HepG2 (cell line): ENCODE data around the gene NOA1. TPM values are rescaled to one million over a fixed set of nuclear protein-coding genes. Genes with fewer than 3 reads are reported as not detected.
A peak's percentile ranks its signal among the peaks of the same experiment; 100 is the strongest.

Source experiments
- ELF1 ChIP-seq: sonication (generic); formaldehyde crosslinking; IDR thresholded peaks from 2 replicates; pipeline ENCODE4 v1.4.0; 2020; ENCODE audit warnings: missing genetic modification reagents
- GLI4 ChIP-seq: sonication (generic); formaldehyde crosslinking; IDR thresholded peaks from 2 replicates; pipeline ENCODE4 v1.5.1; 2020; ENCODE audit warnings: missing genetic modification reagents, mild to moderate bottlenecking, moderate library complexity, borderline replicate concordance
- HNRNPL ChIP-seq: fragments of 200-400 bp; formaldehyde crosslinking; IDR thresholded peaks from 2 replicates; pipeline ENCODE4 v1.6.1; 2017; ENCODE audit warnings: mild to moderate bottlenecking, low read depth, low read length
- KAT8 ChIP-seq: IDR thresholded peaks from 2 replicates; pipeline ENCODE4 v1.6.1; 2016; ENCODE audit warnings: missing genetic modification reagents, missing compliant biosample characterization
- MED13 ChIP-seq: sonication (generic); formaldehyde crosslinking; IDR thresholded peaks from 2 replicates; pipeline ENCODE4 v1.5.0; 2020; ENCODE audit warnings: missing genetic modification reagents
- MYC ChIP-seq: sonication (generic); formaldehyde crosslinking; IDR thresholded peaks from 2 replicates; pipeline ENCODE4 v1.9.0; 2021; ENCODE audit warnings: missing genetic modification reagents, borderline replicate concordance
- PRMT3 ChIP-seq: sonication (generic); formaldehyde crosslinking; IDR thresholded peaks from 2 replicates; pipeline ENCODE4 v1.8.1; 2022; ENCODE audit warnings: low read depth, mild to moderate bottlenecking, moderate library complexity, missing genetic modification reagents, borderline replicate concordance
- RELA ChIP-seq: sonication (generic); formaldehyde crosslinking; IDR thresholded peaks from 2 replicates; pipeline ENCODE4 v1.4.0; 2020; ENCODE audit warnings: missing genetic modification reagents
- SP1 ChIP-seq, 2 experiments: fragments of 450-650 bp in 1 of 2; sonication (generic) in 1 of 2; formaldehyde crosslinking in 1 of 2; IDR thresholded peaks; 2 replicates each; pipeline versions ENCODE4 v1.4.0 to v1.6.1; 2016 to 2020; ENCODE audit warnings: missing genetic modification reagents in 1 of 2
- SP4 ChIP-seq: sonication (generic); formaldehyde crosslinking; IDR thresholded peaks from 2 replicates; pipeline ENCODE4 v1.8.1; 2023; ENCODE audit warnings: mild to moderate bottlenecking, missing genetic modification reagents
- TAF1 ChIP-seq: sonication (generic); formaldehyde crosslinking; IDR thresholded peaks from 2 replicates; pipeline ENCODE4 v1.4.0; 2020; ENCODE audit warnings: missing genetic modification reagents
- TEAD2 ChIP-seq: sonication (generic); formaldehyde crosslinking; IDR thresholded peaks from 2 replicates; pipeline ENCODE4 v1.9.0; 2021; ENCODE audit warnings: missing genetic modification reagents
- ZBTB7A ChIP-seq: sonication (generic); formaldehyde crosslinking; IDR thresholded peaks from 2 replicates; pipeline ENCODE4 v1.8.0; 2022; ENCODE audit warnings: mild to moderate bottlenecking, missing genetic modification reagents
- ZFP36 ChIP-seq: fragments of 150-350 bp; IDR thresholded peaks from 2 replicates; pipeline ENCODE4 v1.6.1; 2018; ENCODE audit warnings: borderline replicate concordance, low read length, low read depth; ENCODE audit not compliant: partially characterized antibody
- ZMAT3 ChIP-seq: sonication (generic); formaldehyde crosslinking; conservative IDR thresholded peaks from 2 replicates; pipeline ENCODE4 v1.7.0; 2021; ENCODE audit warnings: missing genetic modification reagents
- ZMYM3 ChIP-seq: sonication (generic); formaldehyde crosslinking; IDR thresholded peaks from 2 replicates; pipeline ENCODE4 v1.5.1; 2020; ENCODE audit warnings: mild to moderate bottlenecking, missing genetic modification reagents
- ZNF136 ChIP-seq: sonication (generic); formaldehyde crosslinking; IDR thresholded peaks from 2 replicates; pipeline ENCODE4 v1.8.1; 2022; ENCODE audit warnings: low read depth, mild to moderate bottlenecking, moderate library complexity, missing genetic modification reagents
- ZNF235 ChIP-seq: sonication (generic); formaldehyde crosslinking; IDR thresholded peaks from 2 replicates; pipeline ENCODE4 v1.8.1; 2023; ENCODE audit warnings: mild to moderate bottlenecking, missing genetic modification reagents, borderline replicate concordance
- ZNF256 ChIP-seq: sonication (generic); formaldehyde crosslinking; conservative IDR thresholded peaks from 2 replicates; pipeline ENCODE4 v1.4.0; 2020; ENCODE audit warnings: missing genetic modification reagents
- ZNF768 ChIP-seq: sonication (generic); formaldehyde crosslinking; IDR thresholded peaks from 2 replicates; pipeline ENCODE4 v1.4.0; 2020; ENCODE audit warnings: missing genetic modification reagents
- ZNF879 ChIP-seq: sonication (generic); formaldehyde crosslinking; IDR thresholded peaks from 2 replicates; pipeline ENCODE4 v1.8.1; 2023; ENCODE audit warnings: missing genetic modification reagents
- polyA plus RNA-seq, 8 experiments: library from polyadenylated mRNA; depleted of rRNA in 3 of 8; stranded (reverse) in 7 of 8; unstranded in 1 of 8; fragments of >200 nt; fragmentation: Illumina TruSeq in 4 of 8; extraction: Trizol in 4 of 8; gene quantifications; 2 replicates each; pipeline versions ENCODE4 v1.2.1 to v1.2.3, GENCODE V29; 2011 to 2016; ENCODE audit warnings: low read depth in 4 of 8, missing spikeins in 1 of 8, mixed read lengths in 1 of 8; ENCODE audit not compliant: insufficient read depth in 1 of 8
- total RNA-seq, 5 experiments: library from RNA; depleted of rRNA; stranded (reverse); fragments of >200 nt; fragmentation: Illumina TruSeq; extraction: Trizol; gene quantifications; 2 replicates each; pipeline ENCODE4 v1.2.3, GENCODE V29; 2016; ENCODE audit warnings: low read depth in 1 of 5
- TF ChIP-seq, protein P1 (sequence below): sonication (generic); formaldehyde crosslinking; IDR thresholded peaks from 2 replicates; pipeline ENCODE4 v1.8.1; 2023; ENCODE audit warnings: mild to moderate bottlenecking, missing genetic modification reagents
- TF ChIP-seq, protein P2 (sequence below): sonication (generic); formaldehyde crosslinking; IDR thresholded peaks from 2 replicates; pipeline ENCODE4 v1.4.0; 2020; ENCODE audit warnings: missing genetic modification reagents, borderline replicate concordance
- TF ChIP-seq, protein P3 (sequence below): sonication (generic); formaldehyde crosslinking; IDR thresholded peaks from 2 replicates; pipeline ENCODE4 v1.5.1; 2020; ENCODE audit warnings: mild to moderate bottlenecking, missing genetic modification reagents, moderate library complexity

The NOA1 gene
- total and polyA plus RNA-seq, 2 of the 13 experiments (the other 11 are each of a cell fraction or from before 2014, with no cell fraction given): 17.3 to 19.0 TPM

DNA sequence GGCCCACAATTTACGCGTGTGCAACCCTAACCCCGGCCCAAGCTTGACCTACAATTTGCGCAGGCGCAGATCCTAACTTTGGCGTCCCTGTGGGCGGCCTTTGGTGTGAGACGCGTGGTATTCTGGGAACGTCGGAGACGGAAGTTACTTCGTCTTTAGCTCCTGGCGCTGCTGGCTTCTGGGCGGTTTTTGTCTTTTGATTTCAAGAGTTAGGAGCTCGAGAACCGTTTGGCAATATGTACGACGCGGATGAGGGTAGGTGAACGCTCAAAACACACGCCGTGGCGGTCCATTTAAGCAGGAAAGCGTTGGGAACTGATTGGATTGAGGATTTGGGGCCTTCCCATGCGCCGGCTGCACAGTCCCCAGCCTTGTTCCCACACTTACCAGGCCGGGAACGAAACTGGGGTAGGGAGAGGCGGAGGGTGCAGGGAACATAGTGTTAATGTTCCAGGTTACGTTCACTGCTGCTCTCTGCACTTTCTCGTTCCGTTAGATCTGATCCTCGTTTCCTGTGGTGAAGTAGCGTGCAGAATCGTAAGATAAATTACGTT is 1.4 kb upstream of the NOA1 start, which contains the start of gene POLR2B (continued):
- TF ChIP-seq, protein P1, sequence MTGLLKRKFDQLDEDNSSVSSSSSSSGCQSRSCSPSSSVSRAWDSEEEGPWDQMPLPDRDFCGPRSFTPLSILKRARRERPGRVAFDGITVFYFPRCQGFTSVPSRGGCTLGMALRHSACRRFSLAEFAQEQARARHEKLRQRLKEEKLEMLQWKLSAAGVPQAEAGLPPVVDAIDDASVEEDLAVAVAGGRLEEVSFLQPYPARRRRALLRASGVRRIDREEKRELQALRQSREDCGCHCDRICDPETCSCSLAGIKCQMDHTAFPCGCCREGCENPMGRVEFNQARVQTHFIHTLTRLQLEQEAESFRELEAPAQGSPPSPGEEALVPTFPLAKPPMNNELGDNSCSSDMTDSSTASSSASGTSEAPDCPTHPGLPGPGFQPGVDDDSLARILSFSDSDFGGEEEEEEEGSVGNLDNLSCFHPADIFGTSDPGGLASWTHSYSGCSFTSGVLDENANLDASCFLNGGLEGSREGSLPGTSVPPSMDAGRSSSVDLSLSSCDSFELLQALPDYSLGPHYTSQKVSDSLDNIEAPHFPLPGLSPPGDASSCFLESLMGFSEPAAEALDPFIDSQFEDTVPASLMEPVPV: no peak
- TF ChIP-seq ZNF235 (no peak), ZMYM3 (no peak), ZNF879 (CRISPR knock-in tag) (peak; percentile 77; the same call in 1 of the 2 replicates), SP1 (IDR thresholded peaks at IDR 0.05) (no peak), SP1 (CRISPR knock-in tag; IDR thresholded peaks at IDR 0.05) (no peak), MYC (CRISPR knock-in tag) (peak; percentile 68), RELA (CRISPR knock-in tag) (no peak), TEAD2 (CRISPR knock-in tag) (no peak), ZBTB7A (CRISPR knock-in tag) (no peak), ELF1 (CRISPR knock-in tag) (peak; percentile 81), KAT8 (CRISPR knock-in tag) (peak; percentile 91), HNRNPL (0 out of 2 replicates have a peak, but pooled peaks have one; percentile 43), GLI4 (peak; percentile 79; the same call in 1 of the 2 replicates), TAF1 (CRISPR knock-in tag) (peak; percentile 72), ZFP36 (no peak), ZNF256 (no peak), MED13 (no peak), ZNF768 (no peak), ZMAT3 (CRISPR knock-in tag) (0 out of 2 replicates have a peak, but pooled peaks have one; percentile 57), ZNF136 (CRISPR knock-in tag) (peak; percentile 83), PRMT3 (no peak), SP4 (no peak)
- TF ChIP-seq, protein P2, sequence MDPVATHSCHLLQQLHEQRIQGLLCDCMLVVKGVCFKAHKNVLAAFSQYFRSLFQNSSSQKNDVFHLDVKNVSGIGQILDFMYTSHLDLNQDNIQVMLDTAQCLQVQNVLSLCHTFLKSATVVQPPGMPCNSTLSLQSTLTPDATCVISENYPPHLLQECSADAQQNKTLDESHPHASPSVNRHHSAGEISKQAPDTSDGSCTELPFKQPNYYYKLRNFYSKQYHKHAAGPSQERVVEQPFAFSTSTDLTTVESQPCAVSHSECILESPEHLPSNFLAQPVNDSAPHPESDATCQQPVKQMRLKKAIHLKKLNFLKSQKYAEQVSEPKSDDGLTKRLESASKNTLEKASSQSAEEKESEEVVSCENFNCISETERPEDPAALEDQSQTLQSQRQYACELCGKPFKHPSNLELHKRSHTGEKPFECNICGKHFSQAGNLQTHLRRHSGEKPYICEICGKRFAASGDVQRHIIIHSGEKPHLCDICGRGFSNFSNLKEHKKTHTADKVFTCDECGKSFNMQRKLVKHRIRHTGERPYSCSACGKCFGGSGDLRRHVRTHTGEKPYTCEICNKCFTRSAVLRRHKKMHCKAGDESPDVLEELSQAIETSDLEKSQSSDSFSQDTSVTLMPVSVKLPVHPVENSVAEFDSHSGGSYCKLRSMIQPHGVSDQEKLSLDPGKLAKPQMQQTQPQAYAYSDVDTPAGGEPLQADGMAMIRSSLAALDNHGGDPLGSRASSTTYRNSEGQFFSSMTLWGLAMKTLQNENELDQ: no peak
- TF ChIP-seq, protein P3, sequence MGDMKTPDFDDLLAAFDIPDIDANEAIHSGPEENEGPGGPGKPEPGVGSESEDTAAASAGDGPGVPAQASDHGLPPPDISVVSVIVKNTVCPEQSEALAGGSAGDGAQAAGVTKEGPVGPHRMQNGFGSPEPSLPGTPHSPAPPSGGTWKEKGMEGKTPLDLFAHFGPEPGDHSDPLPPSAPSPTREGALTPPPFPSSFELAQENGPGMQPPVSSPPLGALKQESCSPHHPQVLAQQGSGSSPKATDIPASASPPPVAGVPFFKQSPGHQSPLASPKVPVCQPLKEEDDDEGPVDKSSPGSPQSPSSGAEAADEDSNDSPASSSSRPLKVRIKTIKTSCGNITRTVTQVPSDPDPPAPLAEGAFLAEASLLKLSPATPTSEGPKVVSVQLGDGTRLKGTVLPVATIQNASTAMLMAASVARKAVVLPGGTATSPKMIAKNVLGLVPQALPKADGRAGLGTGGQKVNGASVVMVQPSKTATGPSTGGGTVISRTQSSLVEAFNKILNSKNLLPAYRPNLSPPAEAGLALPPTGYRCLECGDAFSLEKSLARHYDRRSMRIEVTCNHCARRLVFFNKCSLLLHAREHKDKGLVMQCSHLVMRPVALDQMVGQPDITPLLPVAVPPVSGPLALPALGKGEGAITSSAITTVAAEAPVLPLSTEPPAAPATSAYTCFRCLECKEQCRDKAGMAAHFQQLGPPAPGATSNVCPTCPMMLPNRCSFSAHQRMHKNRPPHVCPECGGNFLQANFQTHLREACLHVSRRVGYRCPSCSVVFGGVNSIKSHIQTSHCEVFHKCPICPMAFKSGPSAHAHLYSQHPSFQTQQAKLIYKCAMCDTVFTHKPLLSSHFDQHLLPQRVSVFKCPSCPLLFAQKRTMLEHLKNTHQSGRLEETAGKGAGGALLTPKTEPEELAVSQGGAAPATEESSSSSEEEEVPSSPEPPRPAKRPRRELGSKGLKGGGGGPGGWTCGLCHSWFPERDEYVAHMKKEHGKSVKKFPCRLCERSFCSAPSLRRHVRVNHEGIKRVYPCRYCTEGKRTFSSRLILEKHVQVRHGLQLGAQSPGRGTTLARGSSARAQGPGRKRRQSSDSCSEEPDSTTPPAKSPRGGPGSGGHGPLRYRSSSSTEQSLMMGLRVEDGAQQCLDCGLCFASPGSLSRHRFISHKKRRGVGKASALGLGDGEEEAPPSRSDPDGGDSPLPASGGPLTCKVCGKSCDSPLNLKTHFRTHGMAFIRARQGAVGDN (CRISPR knock-in tag): peak; percentile 79
